NCI-H187 (cell line): ENCODE data around the gene MTHFS.
"Not testable (repeated sequence)": the region's sequence is repeated elsewhere in the genome, so short reads cannot be mapped to it uniquely, and the experiment has no call there.

Experiments
- DNase-seq, 2 experiments: peaks; one replicate each; lab custom pipeline; 2025; lab: John Stamatoyannopoulos, UW

Gene MTHFS

DNA sequence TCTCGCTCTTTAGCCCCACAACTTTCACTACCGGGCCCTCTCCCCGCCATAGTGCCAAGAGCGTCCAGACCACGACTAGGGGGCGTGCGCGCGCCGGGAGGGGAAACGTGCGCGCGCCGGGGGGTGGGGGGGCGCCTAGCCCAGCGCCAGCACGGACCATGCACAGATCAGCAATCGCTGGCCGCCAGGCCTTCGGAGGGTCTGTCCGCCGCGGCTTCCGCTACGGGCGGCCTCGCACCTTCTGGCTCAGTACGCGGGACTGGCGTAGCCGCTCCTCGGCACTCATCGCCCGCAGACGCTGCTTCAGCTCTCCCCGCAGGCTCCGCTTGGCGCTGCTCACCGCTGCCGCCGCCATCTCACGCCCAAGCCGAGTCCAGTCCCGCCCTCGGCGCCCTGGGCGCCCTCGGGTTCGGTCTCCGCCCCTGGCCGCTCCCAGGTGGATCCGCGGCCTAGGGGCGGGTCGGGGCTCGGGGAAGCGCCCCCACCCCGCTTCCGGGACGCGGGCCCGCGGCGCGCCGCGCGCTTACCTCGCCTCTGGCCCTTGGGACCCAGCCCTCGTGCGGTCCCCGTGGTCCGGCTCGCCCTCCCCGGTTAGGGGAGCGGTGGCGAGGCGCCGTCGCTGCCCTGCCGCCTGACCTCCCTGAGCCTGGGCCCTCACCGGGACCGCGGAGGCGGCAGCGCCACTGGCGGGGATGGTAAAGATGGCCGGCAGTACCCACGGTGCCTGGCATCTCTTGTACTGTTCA, at the start of gene MTHFS:
MTHFS (minus strand) TSS at position 381 of the 746 bp plus-strand sequence; CDS start at position 355, 26 bp downstream.
- peak; percentile 48 to 58 for DNase-seq

DNA sequence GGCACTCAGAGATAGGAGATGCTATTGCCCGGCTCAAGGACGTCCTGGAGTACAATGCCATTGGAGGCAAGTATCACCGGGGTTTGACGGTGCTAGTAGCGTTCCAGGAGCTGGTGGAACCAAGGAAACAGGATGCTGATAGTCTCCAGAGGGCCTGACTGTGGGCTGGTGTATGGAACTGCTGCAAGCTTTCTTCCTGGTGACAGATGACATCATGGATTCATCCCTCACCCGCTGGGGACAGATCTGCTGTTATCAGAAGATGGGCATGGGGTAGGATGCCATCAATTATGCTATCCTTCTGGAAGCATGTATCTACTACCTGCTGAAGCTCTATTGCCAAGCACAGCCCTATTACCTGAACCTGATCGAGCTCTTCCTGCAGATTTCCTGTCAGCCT, 47.8 kb upstream of the MTHFS start:
- no peak for DNase-seq

DNA sequence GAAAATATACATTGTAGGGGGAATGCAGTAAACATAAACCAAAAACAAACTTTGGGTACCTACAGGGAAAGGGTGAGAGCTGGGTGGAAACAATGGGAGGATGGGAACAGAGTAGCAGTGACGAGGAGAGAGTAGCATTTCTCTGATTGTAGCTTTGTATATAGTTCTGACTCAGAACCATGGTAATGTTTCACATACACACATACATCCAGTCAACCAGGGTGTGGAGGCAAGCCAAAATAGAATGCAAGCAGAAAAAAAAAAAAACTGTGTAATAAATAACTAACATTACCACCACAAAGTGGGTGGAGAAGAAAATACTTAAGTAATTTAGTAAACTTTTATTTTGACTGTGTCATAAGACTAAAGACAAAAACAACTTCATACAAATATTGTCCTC, 47.0 kb upstream of the MTHFS start:
- no peak for DNase-seq

DNA sequence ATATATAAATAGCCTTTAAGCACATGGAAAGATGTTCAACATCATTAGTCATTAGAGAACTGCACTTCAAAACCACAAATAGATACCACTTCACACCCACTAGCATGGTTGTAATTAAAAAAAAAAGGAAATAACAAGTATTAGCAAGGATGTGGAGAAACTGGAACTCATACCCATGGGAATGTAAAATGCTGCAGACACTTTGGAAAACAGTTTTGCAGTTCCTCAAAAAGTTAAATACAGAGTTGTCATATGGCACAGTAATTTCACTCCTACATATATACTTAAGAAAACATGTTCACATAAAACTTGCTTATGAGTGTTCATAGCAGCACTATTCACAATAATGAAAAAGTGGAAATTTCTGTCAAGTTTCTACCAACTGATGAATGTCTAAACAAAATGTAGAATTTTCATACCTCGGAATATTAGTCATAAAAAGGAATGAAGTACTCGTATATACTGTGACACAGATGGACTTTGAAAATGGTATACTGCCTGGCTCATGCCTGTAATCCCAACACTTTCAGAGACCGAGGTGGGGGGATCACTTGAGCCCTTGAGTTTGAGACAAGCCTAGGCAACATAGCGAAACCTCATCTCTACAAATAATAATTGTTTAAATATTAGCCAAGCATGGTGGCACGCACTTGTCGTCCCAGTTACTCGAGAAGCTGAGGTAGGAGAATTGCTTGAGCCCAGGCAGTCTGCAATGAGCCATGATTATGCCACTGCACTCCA, 46.1 kb upstream of the MTHFS start:
- no peak for DNase-seq

DNA sequence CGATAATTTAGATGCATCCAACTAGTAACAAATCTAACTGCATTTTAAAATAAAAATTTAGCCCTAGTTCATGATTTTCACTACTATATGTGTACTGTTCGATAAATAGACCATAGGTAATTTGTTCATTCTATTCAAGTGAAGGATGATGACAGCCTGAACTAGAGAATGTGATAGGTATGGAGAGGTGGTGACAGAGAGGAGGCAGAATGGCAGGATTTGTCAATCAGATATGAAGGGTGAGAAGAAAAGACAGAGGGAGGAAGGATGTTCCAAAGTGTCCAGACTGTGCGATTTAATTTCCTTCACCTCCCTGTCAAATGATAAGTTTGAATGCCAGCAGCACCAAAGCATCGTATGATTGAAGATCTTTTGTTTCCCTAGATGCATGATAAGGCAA, 42.6 kb upstream of the MTHFS start:
- no peak for DNase-seq

DNA sequence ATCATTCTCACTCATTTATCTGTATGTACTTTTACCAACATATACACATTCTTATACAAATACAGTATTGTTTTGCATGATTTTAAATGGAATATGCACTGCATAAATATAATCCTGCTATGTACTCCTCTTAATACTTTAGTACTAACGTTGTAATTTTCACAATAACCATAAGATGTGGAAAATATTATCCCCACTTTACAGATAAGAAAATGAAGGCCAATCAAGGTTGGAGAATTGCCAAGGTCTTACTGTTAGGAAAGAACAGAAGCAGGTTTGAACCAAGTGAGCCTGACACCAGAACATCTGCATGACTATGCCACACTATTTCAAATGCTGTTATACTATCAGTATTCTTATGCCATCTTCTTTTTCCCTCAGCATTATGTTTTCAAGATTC, 41.3 kb upstream of the MTHFS start:
- no peak for DNase-seq

DNA sequence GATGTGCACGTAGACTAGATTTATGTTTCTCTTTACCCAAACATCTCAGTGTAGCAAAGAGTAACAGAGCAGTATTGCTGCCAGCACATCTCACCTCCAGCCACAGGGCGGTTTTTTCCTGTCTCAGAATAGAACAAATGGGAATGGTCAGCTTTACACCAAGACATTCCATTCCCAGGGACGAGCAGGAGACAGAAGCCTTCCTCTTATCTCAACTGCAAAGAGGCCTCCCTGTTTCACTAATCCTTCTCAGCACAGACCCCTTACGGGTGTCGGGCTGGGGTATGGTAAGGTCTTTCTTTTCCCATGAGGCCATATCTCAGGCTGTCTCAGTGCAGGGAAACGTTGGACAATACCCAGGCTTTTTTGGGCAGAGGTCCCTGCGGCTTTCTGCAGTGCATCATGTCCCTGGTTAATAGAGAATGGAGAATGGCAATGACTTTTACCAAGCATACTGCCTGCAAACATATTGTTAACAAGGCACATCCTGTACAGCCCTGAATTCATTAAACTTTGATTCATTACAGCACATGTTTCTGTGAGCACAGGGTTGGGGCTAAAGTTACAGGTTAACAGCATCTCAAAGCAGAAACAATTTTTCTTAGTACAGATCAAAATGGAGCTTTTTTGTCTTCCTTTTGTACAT, 38.9 kb upstream of the MTHFS start:
- DNase-seq = not testable (repeated sequence)

DNA sequence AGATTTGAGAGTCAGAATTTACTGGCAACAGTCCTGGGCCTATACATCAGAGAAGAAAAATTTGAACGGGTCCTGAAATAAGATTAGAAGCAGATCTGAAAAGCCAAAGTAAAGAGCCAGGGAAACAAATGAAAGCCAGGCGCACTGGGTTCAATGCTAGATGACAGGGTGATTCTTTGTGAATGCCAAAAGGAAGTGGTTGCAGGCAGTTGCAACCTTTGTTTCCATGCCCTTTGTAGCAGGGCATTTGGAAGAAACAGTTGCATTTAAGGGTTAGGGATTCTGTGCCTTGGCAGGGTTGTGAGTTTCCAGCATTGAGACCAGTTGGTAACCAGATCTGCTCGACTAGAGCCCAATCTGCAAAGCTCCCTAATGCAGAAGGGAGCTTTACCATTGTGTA, 36.4 kb upstream of the MTHFS start:
- DNase-seq = no peak

DNA sequence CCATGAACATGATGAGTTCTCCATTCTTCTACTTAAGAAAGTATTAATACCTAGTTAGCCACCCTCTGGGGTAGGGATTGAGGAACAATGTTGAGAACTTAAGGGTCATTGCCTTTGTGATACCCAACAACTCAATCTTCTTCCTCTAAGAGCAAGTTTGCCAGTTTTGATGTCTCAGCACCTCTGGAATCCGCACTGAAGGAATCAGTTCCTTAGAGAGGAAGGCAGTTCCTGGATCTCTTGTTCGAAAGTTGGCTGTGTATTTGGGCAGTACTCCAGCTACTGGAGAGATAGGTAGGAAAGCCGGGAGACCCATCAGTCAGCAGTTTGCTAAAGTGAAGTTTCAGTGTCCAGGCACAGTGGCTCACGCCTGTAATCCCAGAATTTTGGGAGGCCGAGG, 35.6 kb upstream of the MTHFS start:
- DNase-seq = no peak

DNA sequence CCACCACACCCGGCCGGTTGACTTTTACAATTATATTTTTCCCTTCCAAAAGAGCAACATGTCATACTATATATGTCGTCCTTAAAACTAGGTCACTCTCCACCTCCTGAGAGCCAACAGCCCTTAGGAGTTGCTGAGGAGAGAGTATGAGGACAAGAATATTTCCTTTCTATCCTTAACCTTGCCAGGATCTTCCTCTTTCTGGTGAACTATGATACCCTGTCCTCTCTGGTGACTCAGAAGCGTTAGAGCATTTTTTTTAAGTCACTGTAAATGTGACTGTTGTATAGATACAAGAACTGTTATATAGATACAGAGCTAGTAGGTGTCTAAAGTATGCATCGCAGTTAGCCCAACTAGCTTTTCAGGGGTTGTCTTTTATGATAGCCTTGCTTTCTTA, 33.7 kb upstream of the MTHFS start:
- DNase-seq = no peak

DNA sequence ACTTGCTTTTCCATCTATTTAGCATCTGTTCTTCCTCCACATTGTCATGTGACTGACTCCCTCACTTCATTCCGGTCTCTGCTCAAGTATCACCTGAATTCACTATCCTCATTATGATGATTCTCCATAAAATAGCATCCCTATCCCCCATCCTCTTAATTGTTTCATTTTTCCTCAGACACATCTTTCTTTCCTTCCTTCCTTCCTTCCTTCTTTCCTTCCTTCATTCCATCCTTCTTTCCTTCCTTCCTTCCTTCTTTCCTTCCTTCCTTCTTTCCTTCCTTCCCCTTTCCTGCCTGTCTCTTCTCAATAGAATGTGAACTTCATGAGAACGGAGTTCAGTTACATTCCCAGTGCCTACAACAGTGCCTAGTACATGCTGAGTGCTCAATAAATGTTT, 32.6 kb upstream of the MTHFS start:
- no peak for DNase-seq

DNA sequence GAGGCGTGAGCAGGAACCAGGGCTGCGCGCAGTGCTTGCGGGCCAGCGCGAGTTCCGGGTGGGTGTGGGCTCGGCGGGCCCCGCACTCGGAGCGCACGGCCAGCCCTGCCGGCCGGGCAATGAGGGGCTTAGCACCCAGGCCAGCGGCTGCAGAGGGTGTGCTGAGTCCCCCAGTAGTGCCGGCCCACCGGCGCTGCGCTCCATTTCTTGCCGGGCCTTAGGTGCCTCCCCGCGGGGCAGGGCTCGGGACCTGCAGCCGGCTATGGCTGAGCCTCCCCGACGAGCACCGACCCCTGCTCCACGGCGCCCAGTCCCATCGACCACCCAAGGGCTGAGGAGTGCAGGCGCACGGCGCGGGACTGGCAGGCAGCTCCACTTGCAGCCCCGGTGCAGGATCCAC, 29.3 kb upstream of the MTHFS start:
- DNase-seq = not testable (repeated sequence)

DNA sequence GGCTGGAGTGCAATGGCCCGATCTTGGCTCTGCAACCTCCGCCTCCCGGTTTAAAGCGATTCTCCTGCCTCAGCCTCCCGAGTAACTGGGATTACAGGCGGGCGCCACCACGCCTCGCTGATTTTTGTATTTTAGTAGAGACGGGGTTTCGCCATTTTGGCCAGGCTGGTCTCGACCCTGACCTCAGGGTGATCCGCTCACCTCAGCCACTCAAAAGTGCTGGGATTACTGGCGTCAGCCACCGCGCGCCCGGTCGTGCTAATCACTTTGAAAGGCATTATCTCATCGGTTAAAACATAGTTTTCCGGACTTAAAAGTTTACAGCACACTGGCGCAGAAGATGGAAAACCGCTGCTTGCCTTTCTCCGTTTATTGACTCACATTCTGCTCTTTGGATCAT, 27.6 kb upstream of the MTHFS start:
- no peak for DNase-seq

DNA sequence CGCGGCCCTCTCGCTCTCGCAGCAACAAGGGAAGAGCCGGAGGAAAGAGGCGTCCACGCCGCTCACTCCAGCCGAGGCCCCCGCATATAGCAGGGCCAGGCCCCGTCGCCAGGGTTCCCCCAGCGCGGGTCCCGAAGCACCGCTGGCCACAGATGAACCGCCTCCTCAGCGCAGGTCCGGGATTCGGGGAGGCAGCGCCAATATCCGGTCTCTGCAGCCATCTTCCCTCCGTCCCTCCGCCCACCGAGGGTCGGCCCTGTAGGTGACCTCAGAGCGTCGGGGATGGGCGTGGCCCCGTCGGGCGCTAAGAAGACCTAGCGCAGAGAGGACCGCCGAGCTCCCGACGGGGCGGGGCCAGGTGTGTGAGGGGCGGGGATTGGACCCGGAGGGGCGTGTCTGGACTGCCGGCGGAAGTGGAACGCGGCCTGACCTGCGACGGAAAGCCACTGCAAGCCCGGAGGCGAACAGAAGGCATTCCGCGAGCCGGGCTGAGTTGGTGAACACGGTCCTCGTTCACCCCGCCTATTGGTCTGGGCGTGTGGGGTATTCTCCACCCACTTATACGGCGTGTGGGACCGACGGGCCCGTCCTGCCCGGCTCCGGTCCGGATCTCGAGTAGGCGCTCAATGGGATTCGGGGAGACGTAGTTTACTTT, 26.8 kb upstream of the MTHFS start:
- DNase-seq = peak; percentile 82 to 94

DNA sequence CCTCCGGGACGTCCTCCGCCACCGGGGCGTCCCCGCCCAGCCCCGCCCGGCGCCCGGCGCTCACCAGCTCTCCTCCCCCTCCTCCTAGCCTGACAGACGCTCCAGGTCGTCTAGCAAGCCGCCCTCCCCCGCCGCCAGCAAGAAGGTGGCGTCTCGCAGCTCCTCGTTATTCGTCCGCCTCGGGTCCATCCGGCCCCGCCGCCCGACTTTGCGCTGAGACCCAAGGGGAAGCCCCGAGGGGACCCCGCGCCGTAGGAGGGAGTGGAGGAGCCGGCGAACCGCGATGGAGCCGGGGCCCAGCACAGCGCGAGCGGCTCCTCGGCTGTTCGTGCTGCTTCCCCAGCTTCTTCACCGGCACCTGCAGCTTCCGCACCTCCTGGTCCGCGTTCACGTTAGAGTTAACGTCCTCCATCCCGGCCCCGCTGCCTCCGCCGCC, 26.3 kb upstream of the MTHFS start:
- peak; percentile 21 to 29 for DNase-seq

DNA sequence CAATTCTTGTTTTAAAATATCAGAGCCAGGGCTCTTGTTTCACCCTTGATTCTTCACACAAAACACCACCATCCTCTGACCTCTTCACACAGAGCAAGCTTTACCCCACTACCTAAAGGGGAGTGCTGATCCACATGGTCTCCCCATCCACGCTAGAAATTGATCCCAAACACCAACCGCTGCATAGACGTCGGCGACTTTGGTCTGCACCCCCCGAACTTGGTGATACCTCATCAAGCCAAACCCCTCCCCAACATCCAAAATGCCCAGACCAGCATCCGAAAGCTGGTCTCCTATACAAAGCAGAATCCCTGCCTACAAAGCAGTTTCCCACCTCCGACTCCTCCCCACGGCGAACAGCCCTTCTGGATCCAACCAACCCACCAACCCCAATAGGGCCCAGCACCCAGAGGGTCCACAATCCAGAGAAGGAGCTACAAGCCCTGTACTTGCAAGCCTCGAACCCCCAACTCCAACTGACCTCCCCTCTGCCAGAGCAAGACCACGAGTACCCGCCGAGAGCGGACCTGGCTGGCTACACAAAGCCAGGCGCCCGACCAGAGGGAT, 25.8 kb upstream of the MTHFS start:
- DNase-seq = peak in 1 of 2 experiments; percentile 21

DNA sequence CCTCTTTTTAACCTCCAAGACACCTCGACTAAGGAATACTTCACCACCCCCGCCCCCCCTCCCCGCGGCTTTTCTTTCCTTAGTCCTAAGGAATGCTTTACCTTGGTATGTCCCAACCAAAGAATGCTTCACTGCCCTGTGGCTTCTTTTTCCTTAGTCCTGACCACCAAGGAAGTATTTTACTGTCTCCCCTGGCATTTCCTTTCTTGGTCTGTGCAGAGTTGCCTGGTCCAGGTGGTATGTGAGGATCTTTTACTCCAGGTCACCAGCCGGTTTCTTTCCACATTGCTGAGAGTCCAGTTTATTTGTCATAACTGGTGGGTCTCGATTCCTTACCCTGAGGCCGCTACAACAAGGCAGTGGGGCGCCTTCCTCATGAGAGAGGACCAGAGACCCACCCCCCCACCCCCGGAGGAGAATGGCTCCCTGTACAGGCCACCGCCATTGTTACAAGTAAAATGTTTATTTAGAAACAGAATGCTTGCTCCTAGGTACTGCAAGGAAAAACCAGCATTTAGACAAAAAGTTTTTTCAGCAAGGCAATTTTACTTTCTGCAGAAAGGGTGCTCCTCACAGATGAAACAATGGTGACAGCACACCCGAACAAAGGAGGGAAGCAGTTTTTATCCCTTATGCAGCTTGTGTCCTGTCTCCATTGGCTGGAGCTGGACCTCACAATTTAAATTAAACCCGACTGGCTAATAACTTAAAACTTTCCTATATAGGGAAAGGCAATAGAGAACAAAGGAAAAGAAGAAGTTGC, 23.1 kb upstream of the MTHFS start:
- DNase-seq = no peak

DNA sequence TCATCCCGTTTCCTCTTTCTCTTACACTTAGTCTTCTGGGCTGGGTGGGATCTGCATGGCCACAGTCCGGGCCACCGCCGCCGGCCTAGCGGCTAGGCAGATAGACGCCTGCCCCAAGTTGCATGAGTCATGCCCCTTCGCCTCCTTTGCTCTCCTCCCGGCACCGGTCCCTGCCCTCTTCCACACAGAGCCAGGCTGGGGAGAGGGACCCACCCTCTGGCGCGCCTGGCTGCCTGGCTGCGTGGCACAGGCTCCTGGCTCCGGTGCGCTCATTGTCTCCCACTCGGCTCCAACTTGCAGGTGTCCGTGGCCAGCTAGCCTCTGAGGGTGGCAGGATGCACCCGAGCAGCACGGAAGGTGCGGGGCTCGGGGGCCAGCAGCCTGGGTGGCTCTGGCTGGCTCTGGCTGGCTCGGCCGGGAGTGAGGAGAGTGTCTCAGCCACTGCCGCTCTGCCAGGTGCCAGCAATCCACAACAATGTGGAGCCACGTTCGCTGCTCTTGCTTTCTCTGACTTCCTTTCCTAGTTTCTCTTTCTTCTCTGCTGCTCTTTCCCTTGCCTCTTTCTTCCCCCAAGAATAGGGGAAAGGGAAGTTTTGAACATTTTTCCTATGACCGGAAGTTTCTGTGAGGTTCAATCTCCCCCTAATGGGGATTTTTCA, 22.4 kb upstream of the MTHFS start:
- no peak for DNase-seq

DNA sequence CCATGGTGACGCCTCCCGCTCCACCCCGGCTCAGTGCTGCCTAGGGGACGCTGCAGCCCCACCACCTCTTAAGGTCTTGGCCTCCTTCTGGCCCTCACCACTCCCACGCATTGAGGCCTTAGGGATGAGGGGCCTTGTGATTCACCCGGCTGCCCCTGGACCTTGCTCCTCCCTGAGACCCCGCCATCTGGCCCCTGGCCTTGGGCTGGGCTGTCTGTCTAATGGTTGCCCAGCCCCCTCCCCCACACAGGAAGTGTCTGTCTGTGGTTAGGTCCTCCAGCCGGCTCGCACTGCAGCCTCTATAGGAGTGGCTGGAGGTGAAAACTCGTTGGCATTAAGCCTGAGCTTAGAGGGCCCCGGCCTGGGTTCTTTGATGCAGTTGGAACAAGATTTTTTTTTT, 21.5 kb upstream of the MTHFS start:
- no peak for DNase-seq

DNA sequence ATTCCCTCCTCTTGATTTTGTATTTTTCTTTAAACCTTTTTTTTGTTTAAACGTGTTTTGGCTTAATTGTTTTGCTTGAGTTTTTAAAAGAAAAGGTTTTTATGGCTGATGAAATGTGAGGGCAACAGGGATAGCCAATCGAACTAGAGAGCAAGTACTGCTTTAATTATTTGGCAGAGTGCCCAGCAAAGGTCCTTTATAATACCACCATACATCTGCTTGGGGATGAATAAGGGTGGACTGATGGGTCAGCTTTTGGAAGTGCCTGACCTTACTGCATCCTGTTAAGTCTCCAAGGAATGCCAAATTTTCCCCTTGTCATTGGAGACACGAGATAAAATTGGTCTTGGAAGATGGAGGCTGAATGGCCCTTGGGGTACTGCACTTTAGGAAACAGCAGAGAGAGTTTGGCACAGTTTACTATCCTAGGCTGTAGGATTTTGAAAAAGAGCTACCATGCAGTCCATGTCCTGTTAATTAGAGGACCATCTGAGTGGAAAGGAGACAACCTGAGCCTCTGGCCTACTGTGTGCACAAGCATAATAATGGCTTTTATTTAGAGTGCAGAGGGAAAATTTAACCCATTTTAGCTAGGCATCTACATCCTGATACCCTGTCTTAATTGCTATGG, 19.8 kb upstream of the MTHFS start:
- no peak for DNase-seq
